ENCODE results near the gene AP1AR. TPM values are rescaled to one million over a fixed set of nuclear protein-coding genes. Genes with fewer than 3 reads are reported as not detected.

Gene AP1AR
- total and polyA plus RNA-seq, 2 of the 8 experiments (the other 6 are each of a cell fraction or from before 2014, with no cell fraction given): 5.3 to 27.7 TPM

- TF ChIP-seq CHD7 (IDR thresholded peaks at IDR 0.05; ENCODE audit: insufficient replicate concordance, low read length) (no peak), GTF2F1 (IDR thresholded peaks at IDR 0.05; ENCODE audit: borderline replicate concordance, low read depth, low read length) (no peak), JUND (IDR thresholded peaks at IDR 0.05; ENCODE audit: low read length) (no peak), SUZ12 (IDR thresholded peaks at IDR 0.05; ENCODE audit: low read length) (no peak), CHD1 (IDR thresholded peaks at IDR 0.05; ENCODE audit: low read depth, low read length) (no peak), ASH2L (IDR thresholded peaks at IDR 0.05; ENCODE audit: low read length) (no peak), FOSL1 (IDR thresholded peaks at IDR 0.05; ENCODE audit: insufficient read depth, low read depth, low read length) (no peak), POLR2AphosphoS5 (IDR thresholded peaks at IDR 0.05; ENCODE audit: low read depth, low read length) (no peak), MAFK (IDR thresholded peaks at IDR 0.05; ENCODE audit: low read depth, low read length) (no peak)
- TF ChIP-seq, protein P1, sequence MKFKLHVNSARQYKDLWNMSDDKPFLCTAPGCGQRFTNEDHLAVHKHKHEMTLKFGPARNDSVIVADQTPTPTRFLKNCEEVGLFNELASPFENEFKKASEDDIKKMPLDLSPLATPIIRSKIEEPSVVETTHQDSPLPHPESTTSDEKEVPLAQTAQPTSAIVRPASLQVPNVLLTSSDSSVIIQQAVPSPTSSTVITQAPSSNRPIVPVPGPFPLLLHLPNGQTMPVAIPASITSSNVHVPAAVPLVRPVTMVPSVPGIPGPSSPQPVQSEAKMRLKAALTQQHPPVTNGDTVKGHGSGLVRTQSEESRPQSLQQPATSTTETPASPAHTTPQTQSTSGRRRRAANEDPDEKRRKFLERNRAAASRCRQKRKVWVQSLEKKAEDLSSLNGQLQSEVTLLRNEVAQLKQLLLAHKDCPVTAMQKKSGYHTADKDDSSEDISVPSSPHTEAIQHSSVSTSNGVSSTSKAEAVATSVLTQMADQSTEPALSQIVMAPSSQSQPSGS (IDR thresholded peaks at IDR 0.05; ENCODE audit: low read length): no peak
Measured at GRCh38 chr4:112312610-112313239, 81.1 kb downstream of the AP1AR start (continued).
